ENCODE data around the gene SDR9C7. TPM values are rescaled to one million over a fixed set of nuclear protein-coding genes. Genes with fewer than 3 reads are reported as not detected.
"Not testable (repeated sequence)": the region's sequence is repeated elsewhere in the genome, so short reads cannot be mapped to it uniquely, and the experiment has no call there.

SDR9C7 gene
- total RNA-seq, 1 donor from 2014 or later = not detected

DNA sequence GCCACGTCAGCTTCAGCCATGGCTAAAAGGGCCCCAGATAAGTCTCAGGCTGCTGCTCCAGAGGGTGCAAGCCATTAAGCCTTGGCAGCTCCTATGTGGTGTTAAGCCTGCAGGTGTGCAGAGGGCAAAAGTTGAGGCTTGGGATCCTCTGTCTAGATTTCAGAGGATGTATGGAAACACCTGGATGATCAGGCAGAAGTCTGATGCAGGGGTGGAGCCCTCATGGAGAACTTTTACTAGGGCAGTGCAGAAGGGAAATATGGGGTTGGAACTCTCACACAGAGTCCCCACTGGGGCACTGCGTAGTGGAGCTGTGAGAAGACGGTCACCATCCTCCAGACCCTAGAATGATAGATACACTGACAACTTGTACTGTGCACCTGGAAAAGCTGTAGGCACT, 47.9 kb downstream of the SDR9C7 start:
- DNase-seq (no peak), ATAC-seq (ENCODE audit: poor library complexity) (no peak)
- intact Hi-C loops (cut with DNase I) = no loop called here

DNA sequence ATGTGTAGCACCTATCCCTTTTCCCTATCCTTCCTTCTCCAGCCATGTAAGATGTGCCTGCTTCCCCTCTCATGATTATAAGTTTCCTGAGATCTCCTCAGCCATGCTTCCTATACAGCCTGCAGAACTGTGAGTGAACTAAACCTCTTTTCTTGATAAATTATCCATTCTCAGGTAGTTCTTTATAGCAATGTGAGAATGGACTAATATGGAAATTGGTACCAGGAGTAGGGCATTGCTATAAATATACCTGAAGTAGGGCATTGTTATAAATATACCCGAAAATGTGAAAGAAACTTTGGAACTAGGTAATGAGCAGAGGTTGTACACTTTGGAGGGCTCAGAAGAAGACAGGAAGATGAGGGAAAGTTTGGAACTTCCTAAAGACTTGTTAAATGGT, 48.9 kb downstream of the SDR9C7 start:
- intact Hi-C loops (cut with DNase I) = no loop called here
- no peak for DNase-seq
- no peak for ATAC-seq (ENCODE audit: poor library complexity)

DNA sequence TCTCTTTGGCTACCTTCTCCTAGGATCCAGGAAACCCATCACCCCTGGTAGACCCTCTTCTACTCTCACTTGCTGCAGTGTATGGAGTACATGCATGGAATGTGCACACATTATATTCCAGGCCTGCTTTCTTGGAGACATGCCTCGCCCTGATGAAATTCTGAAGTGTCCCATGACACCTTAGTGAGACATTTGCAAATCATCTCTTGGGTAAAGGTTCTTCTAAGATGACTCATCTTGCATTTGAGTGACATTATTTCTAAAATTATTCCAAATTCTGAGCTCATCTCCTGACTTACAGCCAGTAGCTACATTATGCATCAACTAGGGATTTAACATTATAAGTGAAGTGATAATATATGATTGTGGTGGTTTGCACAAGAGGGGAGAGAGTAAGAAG, 49.8 kb downstream of the SDR9C7 start:
- intact Hi-C loops (cut with DNase I) = no loop called here
- DNase-seq (no peak), ATAC-seq (ENCODE audit: poor library complexity) (no peak)

DNA sequence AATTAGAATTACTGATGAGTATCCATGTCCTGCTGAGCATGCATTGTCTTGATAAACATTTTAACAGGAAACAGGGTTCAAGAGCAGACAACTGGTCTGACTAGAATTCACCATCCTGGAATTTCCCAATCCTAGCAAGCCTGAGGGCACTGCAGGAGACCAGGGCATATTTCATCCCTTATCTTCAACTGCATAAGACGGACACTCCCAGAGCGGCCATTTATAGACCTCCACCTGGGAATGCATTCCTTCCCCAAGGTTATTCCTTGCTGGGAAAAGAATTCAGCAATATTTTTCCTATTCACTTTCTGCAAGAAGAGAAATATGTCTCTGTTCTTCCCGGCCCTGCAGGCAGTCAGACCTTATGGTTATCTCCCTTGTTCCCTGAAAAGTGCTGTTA, 51.8 kb downstream of the SDR9C7 start:
- ATAC-seq (ENCODE audit: poor library complexity); DNase-seq; intact Hi-C loops (cut with DNase I): not testable (repeated sequence)

DNA sequence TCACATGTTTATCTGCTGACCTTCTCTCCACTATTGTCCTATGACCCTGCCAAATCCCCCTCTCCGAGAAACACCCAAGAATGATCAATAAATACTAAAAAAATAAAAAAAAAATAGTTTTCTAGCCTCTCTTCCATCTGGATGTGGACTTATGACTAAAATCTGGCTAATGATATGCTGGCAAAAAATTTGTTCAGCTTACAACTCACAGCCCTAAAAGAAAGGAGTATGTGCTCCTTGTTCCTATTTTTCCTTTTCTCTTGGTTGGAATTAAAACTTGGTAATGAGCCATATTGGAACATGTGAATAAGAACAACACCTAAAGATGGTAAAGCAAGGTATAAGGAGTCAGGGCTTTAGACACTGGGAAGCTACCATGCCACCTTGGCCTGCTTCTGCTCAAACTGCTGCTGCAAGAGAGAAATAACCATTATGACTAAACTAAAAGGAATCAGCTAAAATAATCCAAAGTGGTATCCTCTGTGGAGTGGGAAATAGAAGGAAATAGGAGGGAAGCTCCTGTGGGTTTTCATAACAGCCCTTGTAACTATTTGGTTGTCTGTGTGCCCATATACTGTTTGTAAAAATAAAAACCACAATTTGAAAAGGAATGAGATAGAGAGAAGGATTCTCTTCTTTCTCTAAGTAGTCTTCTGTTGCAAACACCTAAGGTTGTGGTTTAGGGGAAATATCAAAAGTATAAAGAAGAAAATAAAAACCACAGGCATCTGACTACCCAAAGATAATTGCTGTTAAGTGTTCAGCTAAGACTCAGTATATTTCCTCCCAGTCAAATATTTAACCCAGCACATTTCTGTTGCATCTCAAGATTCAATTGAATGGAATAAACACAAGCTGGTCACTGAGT, 53.8 kb downstream of the SDR9C7 start:
- DNase-seq (no peak), ATAC-seq (ENCODE audit: poor library complexity) (no peak)
- intact Hi-C loops (cut with DNase I) = no loop called here

DNA sequence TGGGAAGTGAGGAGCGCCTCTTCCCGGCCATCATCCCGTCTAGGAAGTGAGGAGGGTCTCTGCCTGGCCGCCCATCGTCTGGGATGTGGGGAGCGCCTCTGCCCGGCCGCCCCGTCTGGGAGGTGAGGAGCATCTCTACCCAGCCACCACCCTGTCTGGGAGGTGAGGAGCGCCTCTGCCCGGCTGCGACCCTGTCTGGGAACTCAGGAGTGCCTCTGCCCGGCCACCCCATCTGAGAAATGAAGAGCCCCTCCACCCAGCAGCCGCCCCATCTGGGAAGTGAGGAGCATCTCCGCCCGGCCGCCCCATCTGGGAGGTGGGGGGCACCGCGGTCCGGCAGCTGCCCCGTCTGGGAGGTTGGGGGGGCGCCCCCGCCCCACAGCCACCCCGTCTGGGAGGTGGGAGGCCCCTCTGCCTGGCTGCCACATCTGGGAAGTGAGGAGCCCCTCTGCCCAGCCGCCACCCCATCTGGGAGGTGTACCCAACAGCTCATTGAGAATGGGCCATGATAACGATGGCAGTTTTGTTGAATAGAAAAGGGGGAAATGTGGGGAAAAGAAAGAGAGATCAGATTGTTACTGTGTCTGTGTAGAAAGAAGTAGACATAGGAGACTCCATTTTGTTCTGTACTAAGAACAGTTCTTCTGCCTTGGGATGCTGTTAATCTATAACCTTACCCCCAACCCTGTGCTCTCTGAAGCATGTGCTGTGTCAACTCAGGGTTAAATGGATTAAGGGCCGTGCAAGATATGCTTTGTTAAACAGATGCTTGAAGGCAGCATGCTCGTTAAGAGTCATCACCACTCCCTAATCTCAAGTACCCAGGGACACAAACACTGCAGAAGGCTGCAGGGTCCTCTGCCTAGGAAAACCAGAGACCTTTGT, 54.7 kb downstream of the SDR9C7 start:
- intact Hi-C loops (cut with DNase I); DNase-seq; ATAC-seq (ENCODE audit: poor library complexity): not testable (repeated sequence)

- intact Hi-C loops (cut with DNase I) = no loop called here
- ATAC-seq (ENCODE audit: poor library complexity) (peak; percentile 45), DNase-seq (no peak)
Measured at GRCh38 chr12:56878010-56878339, 56.2 kb downstream of the SDR9C7 start.

DNA sequence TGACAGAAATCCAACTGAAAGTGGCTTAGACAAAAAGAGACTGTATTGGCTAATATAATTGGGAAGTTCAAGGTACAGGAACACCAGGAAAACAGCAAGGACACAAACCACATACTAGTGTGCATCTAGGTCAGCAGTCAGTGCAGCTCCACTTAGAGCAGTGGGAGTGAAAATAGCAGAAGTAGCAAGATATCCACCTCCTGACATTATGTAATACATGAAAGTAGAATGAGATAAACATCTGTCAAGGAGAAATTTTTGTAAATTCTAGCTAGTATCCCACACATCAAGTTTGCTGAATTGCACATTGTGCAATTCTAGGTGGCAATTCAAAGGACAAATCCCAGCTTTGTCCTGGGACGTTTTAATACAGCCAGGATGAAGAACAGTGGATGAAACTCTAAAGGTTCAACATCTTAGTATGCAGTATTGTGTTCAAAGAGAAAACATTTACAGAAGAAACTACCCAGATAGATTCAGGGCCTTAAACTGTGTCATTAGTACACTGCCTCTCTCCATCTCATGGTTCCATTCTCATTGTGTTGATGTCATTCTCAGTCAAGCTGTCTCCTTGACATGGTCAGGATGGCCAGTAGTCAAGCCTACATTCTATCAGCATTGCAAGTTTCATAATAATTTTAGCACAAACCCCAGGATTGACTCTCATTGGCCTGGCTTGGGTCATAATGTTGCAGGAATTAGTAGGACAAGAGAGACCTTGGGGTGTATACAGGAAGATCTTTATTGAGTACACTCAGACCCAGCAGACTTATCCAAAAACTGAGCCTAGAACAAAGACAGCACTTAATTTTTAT, 56.8 kb downstream of the SDR9C7 start:
- ATAC-seq (ENCODE audit: poor library complexity) (no peak), DNase-seq (no peak)
- intact Hi-C loops (cut with DNase I) = no loop called here

- ATAC-seq (ENCODE audit: poor library complexity) = no peak
- DNase-seq = no peak
- intact Hi-C loops (cut with DNase I) = no loop called here
Measured at GRCh38 chr12:56874821-56875220, 59.4 kb downstream of the SDR9C7 start.

- DNase-seq (no peak), ATAC-seq (ENCODE audit: poor library complexity) (no peak)
- intact Hi-C loops (cut with DNase I) = no loop called here
Measured at GRCh38 chr12:56873382-56873781, 60.8 kb downstream of the SDR9C7 start.

Other genes with a start within 250 kb of the SDR9C7 start
- gene PTGES3, start 246.1 kb downstream of the SDR9C7 start, total RNA-seq = 132 TPM
- gene NACA, start 209.1 kb downstream of the SDR9C7 start, total RNA-seq = 449 TPM
- 3.6 TPM for gene PRIM1, start 182.1 kb downstream of the SDR9C7 start, total RNA-seq
- 0.51 TPM for gene HSD17B6, start 171.1 kb downstream of the SDR9C7 start, total RNA-seq
- 0.24 TPM for gene RDH16, start 23.2 kb upstream of the SDR9C7 start, total RNA-seq
- gene ZBTB39, start 72.1 kb upstream of the SDR9C7 start, total RNA-seq = 3.0 TPM
- not detected for gene TAC3, start 82.1 kb upstream of the SDR9C7 start, total RNA-seq
- gene MYO1A, start 115.7 kb upstream of the SDR9C7 start, total RNA-seq = 0.08 TPM
- gene NEMP1, start 144.4 kb upstream of the SDR9C7 start, total RNA-seq = 3.0 TPM
- gene NAB2, start 154.7 kb upstream of the SDR9C7 start, total RNA-seq = 10.3 TPM
- 49.5 TPM for gene STAT6, start 177.0 kb upstream of the SDR9C7 start, total RNA-seq
- 121 TPM for gene LRP1, start 194.1 kb upstream of the SDR9C7 start, total RNA-seq
- gene LRP1-AS, start 213.2 kb upstream of the SDR9C7 start, total RNA-seq = not detected

Data from Right ventricle myocardium superior (tissue), 1 donor.